M059J (cell line): ENCODE measurements around the gene MACROD2. TPM values are rescaled to one million over a fixed set of nuclear protein-coding genes. Genes with fewer than 3 reads are reported as not detected.

ENCODE experiments used
- DNase-seq: peaks from one replicate; pipeline ENCODE4 v3.0.0-alpha.2; 2012; ENCODE audit warnings: low read depth
- total RNA-seq: library from RNA; depleted of rRNA; stranded (reverse); fragments of >200 nt; shearing (Covaris generic); gene quantifications from 2 replicates; pipeline ENCODE4 v1.2.3, GENCODE V29; 2014

Gene MACROD2
- total RNA-seq, 1 experiment from 2014 or later, result 1.8 TPM

DNA sequence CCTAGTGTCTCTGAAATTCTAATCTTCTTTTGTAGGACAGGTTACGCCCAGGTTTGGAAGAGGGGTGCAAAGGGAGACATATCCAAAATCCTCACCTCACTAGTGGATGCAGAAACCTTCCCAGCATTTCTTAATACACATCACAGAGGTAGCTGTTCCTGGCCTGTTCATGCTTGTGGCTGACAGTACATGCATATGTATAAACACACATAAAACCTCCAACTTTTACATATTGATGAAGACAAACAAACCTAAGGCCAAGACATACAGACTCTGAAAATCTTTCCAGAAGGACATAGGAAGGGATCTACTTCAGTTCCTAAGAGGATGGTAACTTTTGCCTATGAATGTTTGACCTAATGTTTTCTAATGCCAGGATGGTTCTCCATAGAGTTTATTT lies 1214.2 kb downstream of the MACROD2 start:
- DNase-seq, result no peak

DNA sequence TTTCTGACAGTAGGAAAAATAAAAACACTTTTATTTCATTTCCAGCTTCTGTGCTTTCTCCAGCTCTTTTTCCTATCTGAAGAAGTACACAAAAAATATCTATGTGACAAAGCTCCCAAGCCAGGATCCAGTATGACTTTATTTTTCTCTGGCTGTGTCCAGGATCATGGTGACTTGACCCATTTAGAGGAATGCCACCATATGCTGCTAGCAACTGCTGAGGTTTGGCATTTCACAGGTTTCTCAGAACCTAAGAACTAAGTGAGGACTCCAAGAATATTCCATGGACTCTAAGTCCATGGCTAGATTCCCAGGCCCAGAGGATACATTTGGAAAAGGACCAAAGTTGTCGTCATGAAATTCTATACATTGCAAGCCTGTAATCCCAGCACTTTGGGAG lies 1218.7 kb downstream of the MACROD2 start:
- DNase-seq, result no peak

DNA sequence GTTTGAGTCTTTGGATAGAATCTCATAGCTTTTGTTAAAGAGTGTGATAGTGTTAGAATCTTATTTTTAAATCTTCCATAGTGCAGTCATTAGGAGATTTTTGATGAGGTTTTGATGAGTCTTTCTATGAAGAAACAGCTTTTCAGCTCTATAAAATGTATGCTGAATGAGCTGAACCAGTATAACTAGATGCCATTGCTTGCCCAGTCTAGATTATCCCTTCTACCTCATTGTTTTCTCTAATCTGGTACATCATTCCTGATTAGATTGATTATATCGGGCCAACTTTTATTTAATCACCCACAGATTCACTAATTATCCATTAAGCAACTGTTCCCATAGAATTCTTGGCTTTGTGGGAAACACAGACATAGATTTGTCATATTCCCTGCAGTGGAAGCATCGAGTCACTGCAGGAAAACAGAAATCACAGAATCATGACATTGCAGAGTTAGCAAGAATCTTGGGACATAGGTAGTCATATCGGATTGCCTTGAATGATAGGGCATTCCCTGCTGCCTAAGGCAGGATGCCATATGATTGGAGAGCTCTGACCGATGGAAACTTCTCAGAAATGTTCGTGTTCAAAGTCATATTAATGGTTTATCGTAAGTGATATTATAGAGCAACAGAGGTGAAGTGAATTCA lies 1224.8 kb downstream of the MACROD2 start:
- DNase-seq, result no peak

DNA sequence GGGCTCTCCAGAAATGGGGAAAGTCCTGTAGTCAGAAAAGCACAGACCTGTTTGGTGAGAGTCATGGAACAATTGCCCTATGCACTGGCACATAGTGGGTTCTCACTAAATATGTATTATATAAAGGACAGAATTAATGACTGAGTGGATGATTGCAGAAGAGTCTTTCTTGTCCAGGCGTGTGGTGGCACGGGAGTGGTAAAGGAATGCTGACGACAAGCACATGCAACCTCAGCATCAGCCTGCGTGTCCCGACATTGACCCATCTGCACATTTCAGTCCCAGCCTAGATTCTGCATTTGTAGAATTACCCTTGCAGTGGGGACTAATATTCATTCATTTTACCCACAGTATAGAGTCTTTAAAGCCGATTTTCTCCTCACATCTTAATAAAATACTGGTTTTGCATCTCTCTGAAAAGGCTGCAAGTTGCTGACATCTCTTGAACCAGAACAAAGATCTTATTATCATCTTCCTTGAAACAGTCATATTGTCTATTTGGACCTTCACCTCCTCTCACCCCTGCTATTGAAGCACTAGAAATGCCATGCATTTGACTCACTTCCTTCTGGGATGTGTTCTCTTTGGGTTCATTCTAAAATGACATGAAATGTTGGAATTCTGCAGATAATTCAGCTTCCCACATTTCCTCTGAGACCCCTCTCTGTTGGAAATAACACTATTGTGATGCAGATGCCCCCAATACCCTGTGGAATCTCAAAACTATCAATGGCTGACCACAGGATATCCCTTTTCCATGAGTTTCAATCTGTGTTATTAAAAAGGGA lies 1225.7 kb downstream of the MACROD2 start:
- peak; percentile 9 for DNase-seq

DNA sequence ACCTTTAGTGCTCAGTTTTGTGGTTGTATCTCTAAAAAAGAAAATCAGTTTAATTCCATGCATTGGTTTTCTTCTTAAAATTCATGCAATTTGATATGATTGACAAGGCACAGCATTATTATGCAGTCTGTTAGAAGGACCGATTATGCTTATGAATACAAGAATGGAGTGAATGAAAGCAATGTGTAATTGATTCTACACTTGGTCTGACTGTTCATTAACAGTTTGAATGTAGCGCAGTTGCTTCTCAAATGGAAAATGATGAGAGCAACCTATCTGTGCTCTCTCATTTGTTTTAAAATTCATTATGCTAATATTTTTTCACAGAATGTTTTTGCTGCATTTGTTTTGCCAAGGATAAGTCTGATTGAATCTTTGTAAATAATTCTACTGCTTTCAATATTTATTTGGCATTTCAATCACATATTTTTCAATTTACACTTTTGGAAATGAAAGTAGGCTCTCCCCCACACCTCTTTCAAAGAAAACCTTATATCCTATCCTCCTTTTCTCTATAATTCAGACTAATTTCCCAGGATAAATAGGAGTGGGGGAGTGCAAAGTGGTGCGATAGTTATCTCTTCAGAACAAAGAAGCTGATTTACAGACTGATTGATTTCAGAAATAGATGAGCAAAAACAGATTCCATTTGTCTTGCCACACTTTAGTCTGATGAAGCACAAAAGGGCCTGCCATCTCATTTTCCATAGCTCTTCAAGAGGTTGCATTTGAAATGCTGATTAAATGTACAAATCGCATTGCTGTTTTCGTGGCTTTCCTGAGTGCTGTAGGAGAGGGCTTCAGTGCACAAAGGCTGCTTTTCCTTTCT lies 1227.4 kb downstream of the MACROD2 start:
- no peak for DNase-seq

DNA sequence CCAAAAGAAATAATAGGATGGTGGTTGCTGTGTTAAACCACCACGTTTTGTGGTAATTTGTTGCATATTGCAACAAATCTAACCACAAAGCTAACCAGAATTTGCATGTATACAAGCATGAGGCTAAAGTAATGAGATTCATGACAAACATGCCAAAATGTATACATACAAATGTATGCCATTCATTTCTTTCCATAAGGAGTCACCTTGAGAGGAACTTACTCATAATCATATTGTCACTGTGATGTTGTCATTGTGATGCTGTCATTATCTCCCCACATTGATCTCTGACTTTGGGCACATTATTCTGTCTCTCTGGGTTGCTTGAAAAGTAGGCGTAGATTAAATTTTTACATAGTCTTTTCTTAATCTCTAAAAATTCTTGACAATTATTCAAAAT lies 1228.9 kb downstream of the MACROD2 start:
- DNase-seq, result no peak

DNA sequence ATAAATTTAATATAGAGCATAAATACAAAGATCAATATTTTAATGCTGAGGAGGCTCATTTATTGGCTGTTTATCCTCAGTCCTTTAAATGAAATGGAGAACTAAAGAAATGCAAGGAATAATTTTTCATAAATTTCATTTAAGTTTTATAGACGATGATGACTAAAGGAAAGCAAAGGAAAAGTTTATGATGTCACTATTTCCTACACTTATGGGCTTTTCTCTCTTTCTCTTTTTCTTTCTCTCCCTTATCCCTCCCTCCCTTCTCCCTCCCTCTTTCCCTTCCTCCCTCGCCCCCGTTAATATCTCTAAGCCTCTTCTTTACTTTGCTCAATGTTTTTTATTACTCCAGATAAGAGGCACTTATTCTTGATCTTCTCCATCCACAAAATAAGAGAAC lies 1231.8 kb downstream of the MACROD2 start:
- no peak for DNase-seq

DNA sequence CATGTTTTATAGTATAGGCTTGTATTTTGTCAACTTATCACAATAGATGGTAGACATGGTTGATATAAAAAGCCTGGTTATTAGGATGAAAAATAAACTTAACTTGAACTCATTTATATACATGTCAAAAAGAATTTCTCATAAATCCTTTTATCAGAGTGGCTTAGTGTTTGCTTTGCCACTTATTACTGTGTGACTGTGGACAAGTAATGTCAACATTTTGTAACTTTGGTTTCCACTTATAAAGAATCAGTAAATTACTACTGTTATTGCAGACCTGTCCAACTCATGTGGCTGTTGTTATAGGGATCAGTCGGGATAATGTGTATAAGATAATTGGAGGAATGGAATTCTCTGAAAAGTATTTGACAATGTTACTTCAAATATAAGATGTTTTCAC lies 1236.9 kb downstream of the MACROD2 start:
- no peak for DNase-seq

DNA sequence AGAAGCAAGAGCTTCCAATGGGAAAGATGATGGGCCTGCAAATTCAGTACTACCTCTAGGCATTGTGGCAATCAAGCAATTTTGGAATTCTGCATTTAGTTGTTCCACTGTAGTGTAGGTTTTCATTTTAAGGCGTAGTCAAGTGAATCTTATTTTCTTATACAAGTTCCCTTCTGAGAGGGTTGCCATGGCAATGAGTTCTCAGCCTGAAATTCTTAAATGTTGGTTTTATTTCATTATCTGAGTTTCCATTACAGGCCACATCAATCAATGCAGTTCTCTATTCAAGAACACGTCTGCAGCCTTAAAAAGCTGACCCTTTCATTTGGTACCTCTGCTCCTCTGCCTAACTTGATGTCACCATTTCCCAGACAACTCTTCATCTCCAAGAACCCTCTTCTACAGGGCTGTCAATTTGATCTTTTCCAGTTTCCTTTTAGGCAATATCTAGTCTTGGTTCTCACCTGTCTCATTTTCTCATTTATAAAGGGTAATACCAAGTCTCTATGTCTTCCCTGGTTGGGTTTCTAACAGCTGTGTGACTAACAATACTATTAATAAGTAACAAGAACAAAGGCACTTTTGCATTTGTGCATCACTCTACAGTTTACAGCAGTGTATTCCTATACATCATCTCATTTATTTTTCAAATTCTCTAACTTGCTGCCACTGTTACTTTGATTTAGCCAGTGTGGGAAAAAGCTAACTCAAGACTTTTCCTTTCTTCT lies 1240.3 kb downstream of the MACROD2 start:
- DNase-seq, result no peak

DNA sequence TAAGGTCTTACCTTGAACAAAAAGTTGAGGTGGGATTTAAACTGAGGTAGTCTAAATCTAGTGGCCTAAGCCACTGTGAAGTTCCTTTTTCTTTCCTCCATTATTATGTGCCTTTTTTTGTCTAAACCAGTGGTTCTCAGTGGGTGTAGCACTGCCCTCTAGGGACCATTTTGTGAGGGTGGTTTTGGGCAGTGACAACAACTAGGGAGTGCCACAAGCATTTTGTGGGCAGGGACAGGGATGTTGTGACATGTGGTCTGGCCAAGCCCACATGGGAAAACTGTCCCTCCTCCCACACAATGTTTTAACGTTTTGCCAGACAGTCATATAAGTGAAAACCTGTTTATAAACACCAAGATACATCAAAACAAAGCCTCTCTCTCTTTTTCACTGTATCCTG lies 1241.5 kb downstream of the MACROD2 start:
- peak; percentile 19 for DNase-seq

DNA sequence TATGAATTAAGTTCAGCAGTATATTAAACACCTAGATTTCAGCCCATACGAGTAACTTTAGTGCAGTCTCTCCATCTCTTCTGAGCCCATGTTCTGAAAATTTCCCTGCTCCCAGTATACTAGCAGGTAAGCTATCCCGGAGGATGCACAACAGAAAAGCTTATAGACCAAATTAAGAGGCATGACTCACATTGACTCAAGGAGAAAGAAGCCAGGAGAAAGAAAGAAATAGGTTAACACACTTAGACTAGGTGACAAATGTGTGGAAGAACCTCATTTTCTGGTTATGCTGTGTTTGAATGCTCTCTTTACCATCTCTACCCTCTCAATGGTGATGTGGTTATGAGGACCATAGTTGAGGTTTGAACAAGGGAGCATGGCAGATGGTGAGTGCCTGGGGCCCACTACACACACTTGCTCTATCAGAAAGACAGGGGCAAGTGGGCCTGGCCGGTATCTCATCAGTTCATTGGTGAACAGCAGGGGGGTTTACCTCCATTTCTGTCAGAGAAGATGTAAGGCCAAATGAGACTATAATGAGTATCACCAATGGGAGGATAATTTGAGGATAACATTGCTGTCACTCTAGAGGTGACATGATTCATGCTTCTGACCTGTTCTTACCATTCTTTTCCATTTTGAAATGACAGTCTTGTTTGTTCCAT lies 1244.4 kb downstream of the MACROD2 start:
- DNase-seq, result no peak

DNA sequence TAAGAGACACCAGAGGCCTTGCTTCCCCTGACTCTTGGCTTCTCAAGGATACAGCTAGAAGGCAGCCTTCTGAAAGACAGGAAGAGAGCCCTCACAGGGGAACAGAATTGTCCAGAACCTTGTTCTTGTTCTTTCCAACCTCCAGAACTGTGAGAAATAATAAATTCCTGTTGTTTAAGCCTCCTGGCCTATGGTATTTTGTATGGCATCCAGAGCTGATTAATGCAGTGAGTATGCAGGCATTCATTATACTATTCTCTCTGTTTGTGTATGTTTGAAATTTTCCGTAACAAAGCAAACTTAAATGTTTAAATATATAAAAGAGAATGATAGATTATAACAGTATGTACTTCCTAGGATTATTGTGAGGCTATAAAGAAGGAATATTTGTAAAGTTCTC lies 1245.5 kb downstream of the MACROD2 start:
- no peak for DNase-seq

DNA sequence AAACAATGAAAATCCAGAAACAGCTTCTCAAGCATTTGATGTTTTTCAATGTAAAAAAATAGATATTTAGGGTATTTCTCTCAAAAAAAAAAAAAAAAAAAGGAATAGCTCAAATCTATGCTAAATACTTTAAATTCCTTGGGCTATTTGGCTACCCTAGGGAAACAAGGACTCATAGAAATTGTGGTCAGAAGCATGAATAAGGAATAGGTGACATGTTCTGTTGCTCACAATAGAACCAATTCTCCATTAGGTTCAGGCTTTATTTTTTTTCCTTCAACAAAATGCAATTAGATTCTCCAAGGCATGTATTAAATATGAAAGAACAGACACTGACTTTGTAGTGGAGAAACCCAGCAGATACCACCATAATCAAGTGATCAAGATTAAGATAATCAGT lies 1246.4 kb downstream of the MACROD2 start:
- DNase-seq, result no peak

DNA sequence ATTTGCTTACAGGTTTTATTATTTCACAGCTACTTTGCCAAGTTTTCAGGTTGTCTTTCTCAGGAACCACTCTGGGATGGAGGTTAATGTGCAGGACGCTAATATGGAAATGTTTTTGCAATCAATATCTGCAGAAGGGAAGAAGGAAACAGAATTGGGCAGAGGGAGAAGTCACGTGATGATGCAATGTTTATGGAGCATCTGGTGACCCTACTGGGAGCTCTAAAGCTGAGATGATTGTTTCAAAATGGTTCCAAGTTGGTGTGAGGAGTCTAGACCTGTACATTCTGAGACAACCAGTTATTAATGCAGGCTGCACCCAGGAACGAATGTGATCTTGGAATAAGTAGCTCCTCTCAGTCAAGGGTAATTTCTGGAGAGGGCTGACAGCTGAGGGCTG lies 1247.5 kb downstream of the MACROD2 start:
- DNase-seq, result no peak

DNA sequence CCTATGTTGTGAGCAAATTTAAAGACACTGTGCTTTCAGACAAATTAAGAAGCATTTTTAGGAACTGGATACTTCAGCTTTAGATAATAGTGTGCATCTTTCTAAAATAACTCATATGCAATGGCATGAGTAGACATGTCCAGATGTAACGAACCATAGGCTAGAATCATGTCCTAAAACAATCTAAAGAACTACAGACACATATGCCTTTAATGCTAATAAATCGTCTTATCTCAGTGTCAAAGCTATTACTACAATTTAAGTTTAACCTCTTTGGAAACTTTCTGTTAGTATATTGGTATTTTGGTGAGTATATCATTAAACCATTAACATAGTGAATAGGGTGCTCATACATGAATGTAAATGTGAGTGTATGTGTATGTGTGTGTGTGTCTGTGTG lies 1250.6 kb downstream of the MACROD2 start:
- no peak for DNase-seq

DNA sequence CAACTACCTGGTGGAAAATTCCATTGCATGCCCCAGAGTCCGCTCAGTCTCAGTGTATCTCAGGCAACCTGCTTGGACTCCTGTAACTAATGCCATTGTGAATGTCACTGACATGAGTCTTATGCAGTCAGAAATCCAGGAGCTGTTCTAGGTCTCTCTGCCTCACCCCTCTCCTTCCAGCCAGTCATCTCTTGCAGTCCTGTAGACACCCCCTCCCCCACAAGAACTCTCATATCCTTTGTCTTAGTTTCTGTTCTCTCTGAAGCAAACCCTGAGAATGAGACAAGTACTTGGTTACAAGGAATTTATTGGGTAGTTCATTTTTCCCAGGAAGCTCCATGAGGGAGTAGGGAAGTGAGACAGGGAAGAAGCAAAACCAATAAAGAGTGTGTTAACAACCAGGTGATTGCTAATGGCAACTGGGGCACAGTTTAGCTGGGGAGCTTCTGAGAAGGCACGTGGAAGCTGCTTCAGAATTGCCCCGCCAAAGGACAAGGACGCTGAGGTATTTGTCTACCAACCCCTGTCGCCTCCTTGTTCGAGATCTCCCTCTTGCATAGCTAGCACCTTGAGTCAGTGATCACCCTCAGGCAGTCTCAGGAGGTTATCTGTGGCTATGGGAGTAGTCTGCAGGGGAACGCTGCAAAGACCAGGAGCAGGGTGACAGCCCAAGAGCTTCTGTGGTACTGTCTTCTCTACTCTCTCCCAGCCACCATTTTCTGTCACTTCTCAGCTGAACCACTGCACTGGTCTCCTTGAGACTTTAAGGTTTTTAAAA lies 1253.5 kb downstream of the MACROD2 start:
- peak; percentile 26 for DNase-seq

DNA sequence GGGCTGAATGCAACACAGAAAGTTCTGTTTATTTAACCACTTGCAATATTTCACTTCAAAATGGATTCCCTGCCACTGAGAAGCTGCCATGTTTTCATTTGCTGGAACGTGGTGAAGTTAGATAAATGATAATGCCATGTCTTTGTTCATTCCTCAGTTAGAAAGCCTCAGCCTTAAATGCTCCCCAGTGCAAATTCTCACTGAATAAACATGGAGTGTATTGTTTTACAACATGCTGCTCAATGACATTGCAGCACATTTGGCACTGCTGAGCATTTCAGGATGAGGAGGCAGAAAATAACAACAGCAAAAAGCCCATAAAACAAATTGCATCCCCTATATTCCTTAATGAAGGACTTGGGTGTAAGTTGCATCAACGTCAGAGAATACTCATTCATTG lies 1255.9 kb downstream of the MACROD2 start:
- no peak for DNase-seq

DNA sequence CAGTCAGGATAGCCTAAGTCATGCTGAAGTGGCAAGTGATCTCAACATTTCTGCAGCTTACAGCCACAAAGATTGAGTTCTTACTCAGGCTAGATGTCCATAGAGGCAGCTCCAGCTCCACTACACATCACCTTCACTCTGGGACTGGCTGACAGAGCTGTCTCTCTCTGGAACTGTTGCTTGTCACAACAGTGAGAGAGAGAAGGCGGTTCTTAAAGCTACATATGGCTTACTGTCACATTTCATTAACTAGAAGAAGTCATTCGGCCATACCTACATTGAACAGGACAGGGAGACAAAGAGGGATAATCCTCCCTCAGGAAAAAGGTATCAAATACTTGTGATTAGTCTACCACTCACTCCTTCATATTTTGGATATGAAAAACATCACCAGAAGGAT lies 1257.0 kb downstream of the MACROD2 start:
- DNase-seq, result no peak

DNA sequence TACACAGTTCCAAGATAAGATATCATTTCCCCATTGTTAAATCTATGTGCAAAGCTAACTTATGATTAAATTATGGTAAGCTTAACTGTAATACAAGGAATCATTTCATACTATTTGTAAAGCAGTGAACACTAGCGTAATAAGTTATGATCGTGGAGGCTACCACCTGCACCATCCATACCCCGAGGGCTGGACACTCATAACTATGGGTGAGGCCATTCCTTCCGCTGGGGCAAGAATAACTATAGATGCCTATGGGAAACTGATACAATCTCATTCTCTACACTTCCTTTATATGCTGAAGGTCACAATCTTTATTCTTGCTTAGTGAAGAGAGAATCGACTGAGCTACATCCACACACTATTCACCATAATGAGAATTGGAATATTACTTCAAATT lies 1258.1 kb downstream of the MACROD2 start:
- no peak for DNase-seq

DNA sequence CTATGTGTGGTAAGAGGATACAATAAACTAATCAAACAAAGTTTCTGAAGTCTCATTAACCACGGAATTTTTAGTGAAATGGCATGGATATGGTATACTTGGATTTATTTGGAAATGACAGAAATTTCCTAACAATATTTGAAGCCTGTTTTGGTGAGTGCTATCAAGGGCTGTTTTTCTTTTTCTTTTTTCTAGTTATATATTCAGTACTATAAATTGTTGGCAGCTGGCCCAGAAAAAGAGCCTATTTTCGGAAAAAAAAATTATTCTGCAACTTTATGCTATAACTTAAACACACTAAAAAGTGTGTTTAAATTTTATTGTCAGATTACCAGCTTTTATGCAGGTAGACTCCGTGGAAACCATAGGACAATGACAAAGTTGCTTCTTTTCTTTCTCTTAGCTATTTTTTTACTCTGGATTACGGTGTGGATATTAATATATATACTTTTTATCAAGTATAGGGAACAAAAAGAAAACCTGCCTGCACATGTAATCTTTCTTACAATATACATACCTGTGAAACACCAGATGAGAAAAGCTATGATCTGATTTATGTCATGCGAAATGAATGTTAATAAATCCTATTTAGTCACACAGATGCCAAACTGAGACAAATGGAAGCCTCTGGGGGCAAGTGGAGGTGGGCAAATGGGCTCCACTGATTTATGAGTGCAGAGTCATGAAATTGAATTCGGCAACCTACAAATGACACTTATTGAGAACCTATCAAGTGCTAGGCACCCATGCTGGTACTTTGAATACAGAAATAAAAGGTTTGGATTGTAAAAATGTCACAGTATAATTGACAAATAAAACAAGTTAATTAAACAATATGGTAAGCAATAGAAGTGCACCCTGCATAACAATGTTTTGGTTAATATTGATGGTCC lies 1261.6 kb downstream of the MACROD2 start:
- DNase-seq, result no peak
